ENCODE results near the gene AKAP13. TPM values are rescaled to one million over a fixed set of nuclear protein-coding genes. Genes with fewer than 3 reads are reported as not detected.

The AKAP13 gene
- total and polyA plus RNA-seq, 2 of the 8 experiments (the other 6 are each of a cell fraction or from before 2014, with no cell fraction given), result 14.0 to 46.2 TPM

DNA sequence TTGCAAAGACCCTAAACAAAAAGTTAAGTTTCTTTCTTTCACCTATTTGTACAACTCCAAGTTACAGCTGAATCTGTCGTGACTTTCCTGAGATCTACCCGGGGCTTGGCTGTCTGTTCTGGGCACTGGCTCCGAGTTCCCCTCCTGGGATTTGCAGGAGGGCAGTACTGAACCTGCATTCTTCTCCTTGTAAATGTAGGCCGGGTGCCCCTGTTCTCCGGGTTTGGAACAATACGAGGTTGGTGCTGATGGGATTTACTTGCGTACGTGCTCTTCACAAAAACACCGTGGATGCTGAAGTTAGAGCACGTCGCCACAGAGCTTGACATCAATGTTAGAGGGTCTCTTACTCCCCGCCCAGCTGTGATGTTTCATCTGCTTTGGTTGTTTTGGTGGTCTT, 366.2 kb downstream of the AKAP13 start:
- no peak overlapping the region for H2AFZ ChIP-seq (ENCODE audit: low read length)
- H2BK5ac ChIP-seq (ENCODE audit: low read depth, low read length), result no peak overlapping the region
- CTCF ChIA-PET (ENCODE audit: partially characterized antibody), result interaction anchor here (1.1 kb wide), 1 partner anchor 17 kb away, joined by 6 read pairs; no protein-coding TSS in a partner anchor
- no peak overlapping the region for H4K5ac ChIP-seq (ENCODE audit: insufficient read length, low read depth, low read length)
- H3K56ac ChIP-seq (replicated peaks; ENCODE audit: insufficient read length, low read depth, low read length), result no peak overlapping the region
- peaks cover 6 to 31% (median 23%) of the 10 kb centered on the region in 4 experiments for H3K4me1 ChIP-seq (replicated peaks in 1 of 4; ENCODE audit: control insufficient read depth in 3 of 4, insufficient read depth in 4 of 4, low read length in 3 of 4)
- 84% methylated on average over 12 of the region's 12 CpGs; no CpG with 5 or more reads in 1 of the 2 experiments for WGBS, 2 experiments (ENCODE audit: extremely low coverage in 1 of 2, insufficient coverage in 1 of 2, insufficient read length in 1 of 2, insufficient replicate concordance in 2 of 2, low coverage in 1 of 2, low lambda C conversion rate in 2 of 2, missing lambda C conversion rate in 1 of 2)
- H2BK20ac ChIP-seq (ENCODE audit: low read length), result no peak overlapping the region
- no peak for DNase-seq (ENCODE audit: low read depth in 1 of 2, low spot score in 2 of 2)
- no peak overlapping the region for H4K91ac ChIP-seq (replicated peaks; ENCODE audit: insufficient read length, low read length)
- no peak overlapping the region for H2BK15ac ChIP-seq (ENCODE audit: low read length)
- H2BK120ac ChIP-seq (replicated peaks; ENCODE audit: low read depth, low read length), result no peak overlapping the region
- H4K8ac ChIP-seq (ENCODE audit: extremely low read depth, insufficient read depth, low read length), result no peak overlapping the region
- H3K9ac ChIP-seq (replicated peaks in 1 of 4; ENCODE audit: extremely low read depth in 1 of 4, low read depth in 3 of 4, low read length in 3 of 4), result no peak overlapping the region
- POLR2A ChIA-PET (ENCODE audit: partially characterized antibody), result no interaction called here
- H3K36me3 ChIP-seq (ENCODE audit: control insufficient read depth in 2 of 4, insufficient read depth in 4 of 4, low read length in 3 of 4), result peaks cover 3 to 30% (median 16%) of the 10 kb centered on the region in 4 experiments; a peak in 6 of 8 replicates
- H3K27me3 ChIP-seq (replicated peaks in 1 of 4; ENCODE audit: control insufficient read depth in 3 of 4, extremely low read depth in 1 of 4, insufficient read depth in 3 of 4, low read length in 3 of 4), result no peaks in the 10 kb centered on the region
- H3K79me1 ChIP-seq (ENCODE audit: low read depth, low read length), result no peaks in the 10 kb centered on the region; the same call in 1 of the 2 replicates
- H3K23me2 ChIP-seq (ENCODE audit: low read depth, low read length), result no peaks in the 10 kb centered on the region
- H3K9me3 ChIP-seq (ENCODE audit: insufficient read depth in 2 of 2, low read depth in 1 of 2, low read length in 1 of 2), result no peaks in the 10 kb centered on the region
- no peak overlapping the region for H3K23ac ChIP-seq (ENCODE audit: insufficient read length)
- no peak overlapping the region for H3K14ac ChIP-seq (ENCODE audit: insufficient read length)
- no peaks in the 10 kb centered on the region for H3K79me2 ChIP-seq (ENCODE audit: control insufficient read depth in 1 of 2, insufficient read depth in 2 of 2, low read length in 2 of 2)
- H4K20me1 ChIP-seq (replicated peaks in 1 of 2; ENCODE audit: control insufficient read depth in 1 of 2, insufficient read depth in 2 of 2, low read length in 2 of 2), result no peaks in the 10 kb centered on the region
- no peak for FAIRE-seq
- no peak overlapping the region for H3K4me3 ChIP-seq (ENCODE audit: extremely low read depth in 1 of 4, insufficient read depth in 2 of 4, low read depth in 3 of 4, low read length in 4 of 4)
- H3K18ac ChIP-seq (ENCODE audit: extremely low read depth, low read length), result no peak overlapping the region
- no peak overlapping the region for H3K27ac ChIP-seq (ENCODE audit: low read depth, low read length)
- no peak overlapping the region for H2BK12ac ChIP-seq (ENCODE audit: low read depth, low read length)
- no peak overlapping the region for H3K4ac ChIP-seq (replicated peaks; ENCODE audit: insufficient read length, low read depth, low read length)
- H2AK5ac ChIP-seq (ENCODE audit: low read depth, low read length), result no peak overlapping the region
- H3K4me2 ChIP-seq (ENCODE audit: insufficient read depth in 1 of 2, low read depth in 2 of 2, low read length in 2 of 2), result no peak overlapping the region
- no peak for TF ChIP-seq GTF2F1 (IDR thresholded peaks at IDR 0.05; ENCODE audit: borderline replicate concordance, low read depth, low read length)
- TF ChIP-seq ZNF274 (IDR thresholded peaks at IDR 0.05; ENCODE audit: borderline replicate concordance, extremely low read depth, low read length), result no peak
- TF ChIP-seq SP4 (IDR thresholded peaks at IDR 0.05; ENCODE audit: low read length), result no peak
- no peak for TF ChIP-seq RBBP5 (IDR thresholded peaks at IDR 0.05; ENCODE audit: borderline replicate concordance, low read depth, low read length)
- no peak for TF ChIP-seq BACH1 (IDR thresholded peaks at IDR 0.05; ENCODE audit: low read length)
- TF ChIP-seq CBX8 (IDR thresholded peaks at IDR 0.05; ENCODE audit: borderline replicate concordance, low read depth, low read length), result no peak
- TF ChIP-seq USF2 (IDR thresholded peaks at IDR 0.05; ENCODE audit: low read length), result no peak
- TF ChIP-seq EZH2 (IDR thresholded peaks at IDR 0.05; ENCODE audit: low read depth, low read length, severe bottlenecking), result no peak
- TF ChIP-seq ATF3 (IDR thresholded peaks at IDR 0.05; ENCODE audit: insufficient read depth, low read depth, low read length), result no peak
- TF ChIP-seq NRF1 (IDR thresholded peaks at IDR 0.05; ENCODE audit: low read depth, low read length), result no peak
- no peak for TF ChIP-seq POLR2A (IDR thresholded peaks at IDR 0.05; ENCODE audit: control extremely low read depth in 1 of 2, low read depth in 2 of 2, low read length in 2 of 2)
- no peak for TF ChIP-seq RNF2 (IDR thresholded peaks at IDR 0.05; ENCODE audit: borderline replicate concordance, low read depth, low read length, missing control alignments, poor library complexity, severe bottlenecking)
- TF ChIP-seq GABPA (IDR thresholded peaks at IDR 0.05; ENCODE audit: borderline replicate concordance, insufficient read depth, low read length), result no peak

Data from H1 (cell line).